ENCODE measurements around the gene YY1AP1. TPM values are rescaled to one million over a fixed set of nuclear protein-coding genes. Genes with fewer than 3 reads are reported as not detected.

The YY1AP1 gene
- total RNA-seq, 5 donors from 2014 or later (not counting 1 experiment from before 2014, with no cell fraction given): 75.8 to 88.3 (median 85.0) TPM

- Histone ChIP-seq H3K36me3 (ENCODE audit: control insufficient read depth in 2 of 2, extremely low read depth in 1 of 2, insufficient read depth in 1 of 2, low read length in 1 of 2) (no peaks in the 10 kb centered on the region), H3K27ac (ENCODE audit: low read length) (no peak overlapping the region), H3K27me3 (replicated peaks in 1 of 2; ENCODE audit: control insufficient read depth in 2 of 2, extremely low read depth in 1 of 2, insufficient read depth in 2 of 2, low read length in 1 of 2) (no peaks in the 10 kb centered on the region), H3K4me1 (ENCODE audit: control insufficient read depth in 1 of 2, extremely low read depth in 1 of 2, insufficient read depth in 2 of 2, low read length in 2 of 2) (no peaks in the 10 kb centered on the region), H3K9me3 (no peaks in the 10 kb centered on the region), H3K4me3 (ENCODE audit: control insufficient read depth in 1 of 2, extremely low read depth in 1 of 2, low read length in 1 of 2) (no peak overlapping the region)
- ATAC-seq (replicated peaks in 1 of 4) (no peak), DNase-seq (no peak)
- peaks cover 0 to 3% of the 10 kb centered on the region in 2 donors for H3K27me3 Mint-ChIP-seq
- no peak overlapping the region for H3K4me3 Mint-ChIP-seq
- no peaks in the 10 kb centered on the region for H3K36me3 Mint-ChIP-seq
- H3K27ac Mint-ChIP-seq: no peak overlapping the region
- no peaks in the 10 kb centered on the region for H3K9me3 Mint-ChIP-seq
- CTCF ChIA-PET: no interaction called here
- 100% methylated on average over 1 of the region's 3 CpGs for WGBS (ENCODE audit: insufficient coverage)
- POLR2A ChIA-PET: no interaction called here
- no peaks in the 10 kb centered on the region for H3K4me1 Mint-ChIP-seq
Observed at GRCh38 chr1:155652951-155653350, 35.6 kb downstream of the YY1AP1 start.

GRCh38 chr1:155651861-155652661, 36.5 kb downstream of the YY1AP1 start:
- Mint-ChIP-seq H3K27ac (no peak overlapping the region), H3K4me1 (no peaks in the 10 kb centered on the region), H3K9me3 (no peaks in the 10 kb centered on the region), H3K36me3 (no peaks in the 10 kb centered on the region), H3K27me3 (peaks cover 0 to 3% of the 10 kb centered on the region in 2 donors), H3K4me3 (no peak overlapping the region)
- Histone ChIP-seq H3K9me3 (no peaks in the 10 kb centered on the region), H3K27ac (ENCODE audit: low read length) (no peak overlapping the region), H3K27me3 (replicated peaks in 1 of 2; ENCODE audit: control insufficient read depth in 2 of 2, extremely low read depth in 1 of 2, insufficient read depth in 2 of 2, low read length in 1 of 2) (no peaks in the 10 kb centered on the region), H3K4me3 (ENCODE audit: control insufficient read depth in 1 of 2, extremely low read depth in 1 of 2, low read length in 1 of 2) (no peak overlapping the region), H3K36me3 (ENCODE audit: control insufficient read depth in 2 of 2, extremely low read depth in 1 of 2, insufficient read depth in 1 of 2, low read length in 1 of 2) (no peaks in the 10 kb centered on the region), H3K4me1 (ENCODE audit: control insufficient read depth in 1 of 2, extremely low read depth in 1 of 2, insufficient read depth in 2 of 2, low read length in 2 of 2) (no peaks in the 10 kb centered on the region)
- no peak for ATAC-seq (replicated peaks in 1 of 4)
- WGBS (ENCODE audit: insufficient coverage): 70% methylated on average over 1 of the region's 3 CpGs
- CTCF ChIA-PET: no interaction called here
- POLR2A ChIA-PET: no interaction called here
- DNase-seq: no peak

GRCh38 chr1:155650231-155650757, 38.3 kb downstream of the YY1AP1 start:
- Histone ChIP-seq H3K4me1 (ENCODE audit: control insufficient read depth in 1 of 2, extremely low read depth in 1 of 2, insufficient read depth in 2 of 2, low read length in 2 of 2) (no peaks in the 10 kb centered on the region), H3K27ac (ENCODE audit: low read length) (no peak overlapping the region), H3K36me3 (ENCODE audit: control insufficient read depth in 2 of 2, extremely low read depth in 1 of 2, insufficient read depth in 1 of 2, low read length in 1 of 2) (no peaks in the 10 kb centered on the region), H3K9me3 (no peaks in the 10 kb centered on the region), H3K4me3 (ENCODE audit: control insufficient read depth in 1 of 2, extremely low read depth in 1 of 2, low read length in 1 of 2) (no peak overlapping the region), H3K27me3 (replicated peaks in 1 of 2; ENCODE audit: control insufficient read depth in 2 of 2, extremely low read depth in 1 of 2, insufficient read depth in 2 of 2, low read length in 1 of 2) (no peaks in the 10 kb centered on the region)
- Mint-ChIP-seq H3K4me1 (no peaks in the 10 kb centered on the region), H3K27me3 (peaks cover 0 to 6% of the 10 kb centered on the region in 2 donors), H3K27ac (no peak overlapping the region), H3K36me3 (no peaks in the 10 kb centered on the region), H3K9me3 (no peaks in the 10 kb centered on the region), H3K4me3 (no peak overlapping the region)
- WGBS (ENCODE audit: insufficient coverage): 92% methylated on average over 4 of the region's 7 CpGs
- ChIA-PET POLR2A (no interaction called here), CTCF (no interaction called here)
- DNase-seq (no peak), ATAC-seq (replicated peaks in 1 of 4) (no peak)

DNA sequence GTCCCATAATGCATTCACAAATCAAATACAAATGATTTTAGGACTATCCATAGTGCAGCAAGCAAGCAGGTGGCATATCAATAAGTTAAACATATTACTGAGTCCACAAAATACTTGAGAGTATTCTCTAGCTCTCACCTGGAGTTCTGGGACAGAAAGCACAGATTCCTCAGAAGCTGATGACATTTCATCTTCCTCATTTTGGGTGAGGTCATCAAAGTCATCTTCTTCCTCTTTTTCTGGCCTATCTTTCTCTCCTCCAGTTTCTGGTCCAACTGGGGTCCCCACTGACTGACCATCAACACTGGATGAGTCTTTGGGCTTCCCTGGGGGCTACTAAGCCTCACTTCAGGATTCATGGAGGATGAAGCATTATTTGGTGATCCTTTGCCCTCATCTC, 38.9 kb downstream of the YY1AP1 start:
- no peak overlapping the region for H3K4me3 Mint-ChIP-seq
- ChIA-PET CTCF (no interaction called here), POLR2A (interaction anchor here in 1 of 2 donors (0.7 kb wide), 1 partner anchor 9 kb away, joined by 8 read pairs; no protein-coding TSS in a partner anchor)
- DNase-seq (no peak), ATAC-seq (replicated peaks in 1 of 4) (no peak)
- Histone ChIP-seq H3K4me3 (ENCODE audit: control insufficient read depth in 1 of 2, extremely low read depth in 1 of 2, low read length in 1 of 2) (no peak overlapping the region), H3K36me3 (ENCODE audit: control insufficient read depth in 2 of 2, extremely low read depth in 1 of 2, insufficient read depth in 1 of 2, low read length in 1 of 2) (no peaks in the 10 kb centered on the region), H3K9me3 (no peaks in the 10 kb centered on the region), H3K27ac (ENCODE audit: low read length) (no peak overlapping the region), H3K27me3 (replicated peaks in 1 of 2; ENCODE audit: control insufficient read depth in 2 of 2, extremely low read depth in 1 of 2, insufficient read depth in 2 of 2, low read length in 1 of 2) (no peaks in the 10 kb centered on the region), H3K4me1 (ENCODE audit: control insufficient read depth in 1 of 2, extremely low read depth in 1 of 2, insufficient read depth in 2 of 2, low read length in 2 of 2) (no peaks in the 10 kb centered on the region)
- H3K27ac Mint-ChIP-seq: no peak overlapping the region
- no peaks in the 10 kb centered on the region for H3K9me3 Mint-ChIP-seq
- H3K4me1 Mint-ChIP-seq: no peaks in the 10 kb centered on the region
- H3K27me3 Mint-ChIP-seq: peaks cover 0 to 6% of the 10 kb centered on the region in 2 donors
- H3K36me3 Mint-ChIP-seq: no peaks in the 10 kb centered on the region

DNA sequence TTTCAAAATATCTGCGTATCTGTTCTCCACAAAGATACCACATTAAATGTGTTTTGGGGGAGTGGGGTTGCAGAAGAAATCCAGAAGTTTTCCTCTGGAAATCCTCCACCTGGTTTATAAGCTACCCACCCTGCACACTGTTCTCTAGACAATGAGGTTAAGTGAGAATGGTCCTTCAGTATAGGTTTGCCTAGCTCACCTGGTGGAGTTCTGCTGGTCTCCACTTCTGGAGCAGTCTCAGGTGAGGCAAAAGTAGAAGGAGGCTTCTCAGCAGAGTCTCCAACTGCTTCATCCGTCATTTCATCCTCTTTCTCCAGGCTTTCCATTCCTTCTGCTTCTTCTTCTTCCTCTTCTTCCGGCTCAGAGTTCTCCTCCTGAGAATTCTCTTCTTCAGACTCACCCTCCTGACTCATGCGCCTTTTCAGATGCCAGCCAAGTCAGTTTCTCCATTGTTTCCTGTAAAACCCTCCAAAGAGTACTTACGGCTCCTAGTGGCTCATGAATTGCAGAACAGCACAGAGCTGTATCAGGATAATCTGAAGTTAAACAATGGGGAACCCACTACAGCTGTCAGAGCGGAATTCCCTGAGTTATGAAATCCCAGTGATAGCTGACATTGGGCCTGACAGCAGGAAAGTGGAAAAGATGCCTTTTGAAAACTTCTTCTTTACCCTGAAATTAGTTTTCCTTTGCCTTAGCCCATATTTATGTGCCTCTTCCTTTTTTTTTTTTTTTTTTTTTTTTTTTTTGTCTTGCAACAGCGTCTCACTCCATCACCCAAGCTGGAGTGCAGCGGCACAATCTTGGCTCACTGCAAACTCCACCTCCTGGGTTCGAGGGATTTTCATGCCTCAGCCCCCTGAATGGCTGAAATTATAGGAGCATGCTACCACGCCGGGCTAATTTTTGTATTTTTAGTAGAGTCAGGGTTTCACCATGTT, 40.1 kb downstream of the YY1AP1 start:
- CTCF ChIA-PET: interaction anchor here (0.7 kb wide), 2 partner anchors 124 to 586 kb away, joined by 3 read pairs; no protein-coding TSS in a partner anchor
- Histone ChIP-seq H3K36me3 (ENCODE audit: control insufficient read depth in 2 of 2, extremely low read depth in 1 of 2, insufficient read depth in 1 of 2, low read length in 1 of 2) (no peaks in the 10 kb centered on the region), H3K4me1 (ENCODE audit: control insufficient read depth in 1 of 2, extremely low read depth in 1 of 2, insufficient read depth in 2 of 2, low read length in 2 of 2) (no peaks in the 10 kb centered on the region), H3K27me3 (replicated peaks in 1 of 2; ENCODE audit: control insufficient read depth in 2 of 2, extremely low read depth in 1 of 2, insufficient read depth in 2 of 2, low read length in 1 of 2) (no peaks in the 10 kb centered on the region), H3K9me3 (no peaks in the 10 kb centered on the region), H3K4me3 (ENCODE audit: control insufficient read depth in 1 of 2, extremely low read depth in 1 of 2, low read length in 1 of 2) (no peak overlapping the region), H3K27ac (ENCODE audit: low read length) (no peak overlapping the region)
- H3K36me3 Mint-ChIP-seq: no peaks in the 10 kb centered on the region
- POLR2A ChIA-PET: no interaction called here
- no peaks in the 10 kb centered on the region for H3K9me3 Mint-ChIP-seq
- H3K4me3 Mint-ChIP-seq: no peak overlapping the region
- no peak overlapping the region for H3K27ac Mint-ChIP-seq
- H3K27me3 Mint-ChIP-seq: peaks cover 0 to 6% of the 10 kb centered on the region in 2 donors
- no peak for ATAC-seq (replicated peaks in 1 of 4)
- DNase-seq: peak in 1 of 35 experiments; percentile 19
- no peaks in the 10 kb centered on the region for H3K4me1 Mint-ChIP-seq
- 83% methylated on average over 6 of the region's 11 CpGs for WGBS (ENCODE audit: insufficient coverage)

DNA sequence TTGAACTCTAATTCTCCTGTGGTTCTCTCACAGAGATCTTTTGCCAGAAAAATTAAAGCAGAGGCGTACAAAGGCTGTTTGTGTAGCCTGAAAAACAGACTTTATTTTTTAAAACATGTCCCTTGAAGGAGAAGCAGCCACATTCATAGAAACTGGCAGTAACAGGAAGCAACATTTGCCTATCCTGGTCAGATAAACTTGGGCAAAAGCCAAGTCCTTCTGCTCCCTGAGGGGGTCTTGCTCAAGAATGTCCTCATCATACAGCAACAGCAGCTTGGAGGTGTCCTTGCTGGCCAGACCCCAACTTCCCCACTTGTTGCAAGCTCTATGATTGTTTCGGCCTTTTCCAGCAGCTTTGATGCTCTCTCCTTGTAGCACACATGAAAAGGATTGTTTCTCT, 42.3 kb downstream of the YY1AP1 start:
- WGBS (ENCODE audit: insufficient coverage): 100% methylated on average over 1 of the region's 2 CpGs

More for the DNA sequence above, 42.3 kb downstream of the YY1AP1 start:
- no peaks in the 10 kb centered on the region for H3K4me1 Mint-ChIP-seq
- no peak overlapping the region for H3K27ac Mint-ChIP-seq
- H3K36me3 ChIP-seq (ENCODE audit: control insufficient read depth in 2 of 2, extremely low read depth in 1 of 2, insufficient read depth in 1 of 2, low read length in 1 of 2): no peaks in the 10 kb centered on the region
- H3K4me3 ChIP-seq (ENCODE audit: control insufficient read depth in 1 of 2, extremely low read depth in 1 of 2, low read length in 1 of 2): no peak overlapping the region
- ChIA-PET CTCF (no interaction called here), POLR2A (no interaction called here)
- ATAC-seq (replicated peaks in 1 of 4) (no peak), DNase-seq (no peak)
- H3K4me3 Mint-ChIP-seq: no peak overlapping the region
- no peaks in the 10 kb centered on the region for H3K4me1 ChIP-seq (ENCODE audit: control insufficient read depth in 1 of 2, extremely low read depth in 1 of 2, insufficient read depth in 2 of 2, low read length in 2 of 2)
- H3K27me3 ChIP-seq (replicated peaks in 1 of 2; ENCODE audit: control insufficient read depth in 2 of 2, extremely low read depth in 1 of 2, insufficient read depth in 2 of 2, low read length in 1 of 2): no peaks in the 10 kb centered on the region
- peaks cover 0 to 6% of the 10 kb centered on the region in 2 donors for H3K27me3 Mint-ChIP-seq
- no peak overlapping the region for H3K27ac ChIP-seq (ENCODE audit: low read length)
- H3K36me3 Mint-ChIP-seq: peaks cover 11% of the 10 kb centered on the region
- H3K9me3 Mint-ChIP-seq: peaks cover 0 to 15% (median 15%) of the 10 kb centered on the region in 3 donors
- H3K9me3 ChIP-seq: no peaks in the 10 kb centered on the region

Measured in T-cell (primary cell).